ENCODE results near the gene DTWD2.
"Not testable (repeated sequence)": the region's sequence is repeated elsewhere in the genome, so short reads cannot be mapped to it uniquely, and the experiment has no call there.

Gene DTWD2

DNA sequence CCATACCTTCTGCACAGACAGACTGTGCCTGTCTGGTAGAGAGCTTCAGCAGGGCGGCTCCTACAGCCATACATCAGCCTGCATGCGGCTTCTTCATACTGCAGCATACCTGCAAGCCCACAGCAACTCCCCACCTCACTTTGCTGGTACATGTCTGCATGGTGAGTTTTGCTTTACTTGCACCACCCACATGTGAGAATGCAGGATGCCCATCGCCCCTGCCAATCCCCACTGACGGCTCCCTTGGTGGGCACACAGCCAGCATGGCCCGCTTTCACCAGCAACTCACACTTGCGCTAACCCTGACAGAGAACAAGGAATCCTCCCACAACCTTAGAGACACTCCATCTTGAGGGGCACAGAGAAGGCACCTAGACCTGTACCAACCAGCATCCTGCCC, 114.9 kb downstream of the DTWD2 start:
- DNase-seq (ENCODE audit: low spot score), result peak; percentile 3

DNA sequence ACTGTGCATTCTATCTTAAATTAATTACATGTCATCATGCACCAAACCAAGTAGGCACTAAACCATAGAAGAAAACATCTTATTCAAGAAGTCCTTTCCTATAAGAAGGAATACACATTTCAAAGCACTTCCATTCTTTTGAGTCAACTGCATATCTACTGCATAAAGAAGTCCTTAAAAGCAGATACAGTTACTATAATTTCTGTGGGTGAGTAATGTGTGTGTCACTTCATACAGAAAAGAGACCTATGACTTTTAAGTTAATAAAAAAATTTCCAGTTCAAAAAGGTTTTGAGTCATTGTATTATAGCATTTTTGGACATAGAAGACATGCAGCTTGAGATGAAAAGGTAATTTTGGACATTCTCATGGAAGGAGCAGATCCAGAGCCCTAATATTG, 125.0 kb downstream of the DTWD2 start:
- no peak for DNase-seq (ENCODE audit: low spot score)

DNA sequence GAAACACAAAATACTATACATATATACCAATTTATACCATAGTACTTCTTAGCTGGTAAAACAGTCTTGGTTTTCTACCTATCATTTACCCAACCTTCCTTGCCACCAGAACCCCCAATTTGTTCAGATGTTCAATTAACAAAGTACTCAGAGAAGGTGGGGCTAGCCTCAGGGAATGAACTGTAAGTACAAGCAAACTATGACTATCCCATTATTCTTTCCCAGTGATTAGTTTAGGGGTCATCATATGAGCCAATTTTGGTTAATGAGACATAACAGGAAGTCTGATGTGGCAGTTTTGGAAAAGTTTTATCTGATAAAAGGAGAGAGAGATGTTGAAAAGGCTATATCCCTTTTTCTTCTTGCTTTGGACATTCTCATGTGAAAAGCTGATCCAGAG, 125.8 kb downstream of the DTWD2 start:
- DNase-seq (ENCODE audit: low spot score), result no peak

DNA sequence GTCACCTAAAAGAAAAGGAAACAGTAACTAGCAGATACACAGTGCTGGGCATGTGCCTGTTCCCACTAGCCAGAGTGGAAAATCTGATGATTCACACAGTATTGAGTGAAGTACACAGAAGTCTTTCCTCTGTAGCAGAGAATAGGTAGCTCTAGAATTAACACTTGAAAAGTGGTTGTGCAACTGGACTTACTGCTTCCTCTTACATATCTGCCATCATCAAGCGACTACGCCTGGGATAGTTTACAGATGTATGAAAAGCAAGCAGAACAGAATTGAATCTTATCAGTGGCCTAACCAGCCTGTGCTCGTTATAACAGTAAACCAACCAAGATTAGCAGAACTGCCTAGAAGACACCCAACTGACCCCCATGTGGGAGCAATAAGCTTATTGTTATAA, 130.6 kb downstream of the DTWD2 start:
- DNase-seq (ENCODE audit: low spot score), result no peak

DNA sequence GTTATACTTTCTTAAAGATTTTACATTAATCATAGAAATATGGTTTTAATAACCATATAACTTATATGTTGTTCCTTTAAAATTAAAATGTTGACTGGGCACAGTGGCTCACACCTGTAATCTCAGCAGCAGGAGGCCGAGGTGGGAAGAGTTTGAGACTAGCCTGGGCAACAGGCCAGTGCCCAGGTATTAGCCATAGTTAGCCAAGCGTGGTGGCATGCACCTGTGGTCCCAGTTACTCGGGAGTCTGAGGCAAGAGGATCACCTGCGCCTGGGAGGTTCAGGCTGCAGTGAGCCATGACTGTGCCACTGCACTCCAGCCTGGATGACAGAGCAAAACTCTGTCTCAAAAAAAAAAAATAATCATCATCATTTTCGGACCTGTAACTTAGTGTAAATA, 133.5 kb downstream of the DTWD2 start:
- no peak for DNase-seq (ENCODE audit: low spot score)

DNA sequence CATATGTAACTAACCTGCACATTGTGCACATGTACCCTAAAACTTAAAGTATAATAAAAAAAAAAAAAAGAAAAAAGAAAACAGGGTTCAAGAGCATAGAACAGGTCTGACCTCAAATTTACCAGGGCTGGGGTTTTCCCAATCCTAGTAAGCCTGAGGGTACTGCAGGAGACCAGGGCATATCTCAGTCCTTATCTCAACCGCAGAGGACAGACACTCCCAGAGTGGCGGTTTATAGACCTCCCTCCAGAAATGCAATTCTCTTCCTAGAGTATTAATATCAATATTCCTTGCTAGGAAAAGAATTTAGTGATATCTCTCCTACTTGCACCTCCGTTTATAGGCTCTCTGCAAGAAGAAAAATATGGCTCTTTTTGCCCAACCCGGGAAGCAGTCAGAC, 136.6 kb downstream of the DTWD2 start:
- DNase-seq (ENCODE audit: low spot score), result not testable (repeated sequence)

DNA sequence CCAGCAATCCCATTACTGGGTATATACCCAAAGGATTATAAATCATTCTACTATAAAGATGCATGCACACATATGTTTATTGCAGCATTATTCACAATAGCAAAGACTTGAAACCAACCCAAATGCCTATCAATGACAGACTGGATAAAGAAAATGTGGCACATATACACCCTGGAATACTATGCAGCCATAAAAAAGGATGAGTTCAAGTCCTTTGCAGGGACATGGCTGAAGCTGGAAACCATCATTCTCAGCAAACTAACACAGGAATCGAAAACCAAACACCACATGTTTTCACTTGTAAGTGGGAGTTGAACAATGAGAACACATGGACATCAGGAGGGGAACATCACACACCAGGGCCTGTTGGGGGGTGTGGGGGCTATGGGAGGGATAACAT, 138.8 kb downstream of the DTWD2 start:
- not testable (repeated sequence) for DNase-seq (ENCODE audit: low spot score)

DNA sequence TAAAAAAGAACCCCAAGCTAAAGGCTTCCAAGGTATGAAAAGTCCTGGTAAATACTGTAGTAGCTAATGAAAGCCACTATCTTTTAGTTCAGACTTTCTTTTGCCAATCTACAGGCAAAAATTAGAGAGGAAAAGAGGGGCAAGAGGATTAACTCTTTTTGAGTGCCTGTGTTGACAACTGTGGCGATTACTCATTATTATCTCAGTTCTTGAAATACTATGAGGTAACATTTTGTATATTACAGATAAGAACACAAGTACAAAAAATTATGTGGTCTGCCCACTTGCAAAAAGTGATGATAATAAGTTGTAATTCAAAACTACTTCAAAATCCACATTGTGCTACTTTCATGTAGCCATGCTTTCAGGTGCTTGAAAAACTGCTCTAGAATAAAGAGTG, 144.0 kb downstream of the DTWD2 start:
- no peak for DNase-seq (ENCODE audit: low spot score)

DNA sequence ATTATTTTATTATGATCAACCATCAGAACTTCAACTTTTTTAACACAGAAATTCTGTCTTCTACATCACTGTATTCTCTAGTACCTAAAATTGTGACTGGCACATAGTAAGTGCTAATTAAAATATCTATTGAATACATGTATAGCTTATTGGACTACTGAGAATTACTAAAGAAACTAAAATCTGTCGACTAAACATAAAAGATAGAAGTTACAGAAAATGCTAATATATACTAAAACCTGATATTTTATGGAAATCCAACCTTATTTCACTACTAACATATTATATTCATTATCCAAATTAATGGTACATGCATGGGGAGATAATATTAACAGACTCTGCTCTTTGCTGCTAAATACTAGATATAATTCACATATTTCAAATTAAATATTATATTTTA, 153.6 kb downstream of the DTWD2 start:
- no peak for DNase-seq (ENCODE audit: low spot score)

DNA sequence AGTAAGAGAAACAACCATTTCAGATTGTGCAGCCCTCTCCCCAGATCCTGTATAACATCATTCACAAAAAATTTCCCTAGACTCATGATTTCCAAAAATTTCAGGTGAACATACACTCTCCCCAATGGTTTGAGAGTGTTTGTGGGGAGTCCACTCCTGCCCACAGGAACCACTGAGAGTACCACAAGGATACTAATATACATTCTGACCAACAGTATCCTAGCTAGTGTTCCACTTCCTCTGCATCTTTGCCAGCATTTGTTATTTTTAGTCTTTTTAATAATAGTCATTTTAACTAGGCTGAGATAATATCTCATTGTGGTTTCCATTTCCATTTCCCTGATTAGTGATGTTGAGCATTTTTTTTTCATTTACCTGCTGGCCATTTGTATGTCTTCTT, 155.4 kb downstream of the DTWD2 start:
- no peak for DNase-seq (ENCODE audit: low spot score)

DNA sequence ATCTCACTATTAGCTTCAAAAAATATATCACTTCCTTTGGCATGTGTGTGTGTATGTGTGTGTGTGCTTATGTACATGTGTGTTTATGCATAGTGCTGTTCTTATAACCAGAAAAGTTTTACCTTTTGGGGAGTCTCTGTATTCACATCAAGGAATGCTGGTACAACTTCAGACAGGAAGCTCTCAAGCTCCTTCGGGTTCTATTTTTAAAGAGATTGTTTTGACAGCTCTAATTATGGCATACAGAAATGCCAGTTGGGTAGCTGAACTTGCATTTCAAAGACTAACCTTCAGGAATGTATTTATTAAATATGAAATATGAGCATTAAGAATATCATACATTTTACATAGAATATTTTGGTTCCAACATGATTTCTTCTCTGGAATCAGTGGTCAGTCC, 163.1 kb downstream of the DTWD2 start:
- no peak for DNase-seq (ENCODE audit: low spot score)

DNA sequence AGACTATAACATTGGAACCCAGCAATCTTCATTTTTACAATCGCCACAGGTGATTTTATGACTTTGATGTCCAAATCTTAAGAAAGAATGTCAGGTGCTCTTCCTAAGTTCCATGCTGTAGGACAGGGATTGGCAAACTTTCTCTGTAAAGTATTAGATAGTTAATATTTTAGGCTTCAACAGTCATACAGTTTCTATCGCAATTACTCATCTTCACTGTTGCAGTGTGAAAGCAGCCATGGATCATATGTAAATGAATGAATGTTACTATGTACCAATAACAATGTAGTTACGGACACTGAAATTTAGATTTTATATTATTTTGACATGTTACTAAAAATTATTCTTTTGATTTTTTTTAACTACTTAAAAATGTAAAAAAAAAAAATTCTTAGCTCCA, 169.7 kb downstream of the DTWD2 start:
- DNase-seq (ENCODE audit: low spot score), result no peak

DNA sequence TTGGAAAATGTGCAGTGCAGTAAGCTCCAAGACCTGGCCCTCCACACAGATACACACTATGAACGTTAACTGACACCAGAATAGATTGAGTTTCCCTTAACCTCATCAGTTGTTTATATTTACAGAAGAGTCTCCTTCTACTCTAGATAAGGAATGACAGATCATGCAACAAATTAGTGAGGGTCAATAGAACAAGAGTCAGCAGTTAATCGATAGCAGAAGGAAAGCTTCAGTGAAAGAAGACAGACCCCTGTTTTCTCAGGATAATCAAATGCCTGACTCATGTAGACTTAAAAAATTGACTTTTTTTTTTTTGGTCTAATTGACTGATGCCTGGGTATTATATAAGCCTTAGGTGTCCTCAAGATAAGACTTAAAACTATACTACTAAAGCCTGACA, 179.9 kb downstream of the DTWD2 start:
- DNase-seq (ENCODE audit: low spot score), result no peak

DNA sequence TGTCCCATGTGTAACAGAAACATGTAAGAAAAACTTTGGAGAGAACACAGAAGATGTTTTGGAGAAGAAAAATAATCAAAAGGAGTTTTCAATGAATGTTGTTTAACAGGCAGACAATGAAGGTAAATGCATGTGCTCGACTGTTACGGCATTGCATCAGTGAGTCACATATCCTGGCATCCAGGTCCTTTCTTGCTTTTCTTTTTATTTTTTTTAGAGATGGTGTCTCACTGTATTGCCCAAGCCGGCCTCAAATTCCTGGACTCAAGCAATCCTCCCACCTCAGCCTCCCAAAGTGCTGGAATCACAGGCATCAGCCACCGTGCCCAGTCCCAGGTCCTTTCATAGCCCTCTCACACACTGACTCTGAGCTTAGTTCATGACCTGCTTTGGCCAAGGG, 181.8 kb downstream of the DTWD2 start:
- DNase-seq (ENCODE audit: low spot score), result no peak

DNA sequence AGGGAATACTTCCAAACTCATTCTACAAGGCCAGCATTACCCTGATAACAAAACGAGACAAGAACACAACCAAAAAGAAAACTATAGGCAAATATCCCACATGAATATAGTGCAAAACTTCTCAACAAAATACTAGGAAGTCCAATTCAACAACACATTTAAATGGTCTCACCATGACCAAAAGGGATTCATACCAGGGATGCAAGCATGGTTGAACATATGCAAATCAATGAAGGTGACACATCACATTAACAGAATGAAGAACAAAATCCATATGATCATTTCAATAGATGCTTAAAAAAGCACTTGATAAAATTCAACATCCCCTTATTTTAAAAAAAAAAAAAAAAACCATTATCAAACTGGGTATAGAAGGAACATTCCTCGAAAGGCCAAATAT, 186.0 kb downstream of the DTWD2 start:
- no peak for DNase-seq (ENCODE audit: low spot score)

DNA sequence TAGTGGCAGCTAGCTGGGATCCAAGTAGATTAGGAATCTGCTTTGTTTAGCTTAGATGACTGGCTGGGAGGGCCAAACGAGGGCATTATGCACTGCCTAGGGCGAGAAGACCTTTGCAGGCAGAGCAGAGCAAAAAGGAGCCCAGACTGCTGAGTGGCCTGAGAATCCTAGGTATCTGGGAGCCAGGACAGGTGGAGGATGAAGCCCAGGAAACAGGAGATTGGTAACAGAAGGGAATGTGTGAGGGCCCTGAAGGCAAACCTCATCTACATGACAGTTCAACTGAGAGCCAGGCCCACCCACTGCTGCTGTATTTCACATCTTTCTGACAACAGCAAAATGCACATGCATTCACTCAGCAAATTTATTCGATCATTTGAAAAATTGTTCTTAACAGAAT, 192.3 kb downstream of the DTWD2 start:
- DNase-seq (ENCODE audit: low spot score), result no peak

DNA sequence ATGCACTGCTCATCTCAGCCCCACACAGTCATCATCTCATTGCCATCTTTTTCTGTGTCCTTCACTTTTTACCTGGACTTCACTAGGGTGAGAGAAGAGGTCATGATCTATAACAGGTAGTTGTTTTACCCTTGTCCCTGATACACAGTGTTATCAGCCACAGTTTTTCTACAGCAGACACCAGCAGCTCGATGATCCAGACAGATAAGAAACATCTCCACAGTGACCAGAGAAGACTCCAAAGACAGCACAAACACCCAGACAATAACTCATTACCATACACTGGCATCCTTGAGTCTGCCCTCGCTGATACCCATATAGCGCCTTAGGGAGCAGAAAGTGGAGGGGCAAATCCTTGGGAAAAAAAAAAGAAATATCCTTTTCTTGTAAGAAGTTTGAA, 194.1 kb downstream of the DTWD2 start:
- DNase-seq (ENCODE audit: low spot score), result no peak

DNA sequence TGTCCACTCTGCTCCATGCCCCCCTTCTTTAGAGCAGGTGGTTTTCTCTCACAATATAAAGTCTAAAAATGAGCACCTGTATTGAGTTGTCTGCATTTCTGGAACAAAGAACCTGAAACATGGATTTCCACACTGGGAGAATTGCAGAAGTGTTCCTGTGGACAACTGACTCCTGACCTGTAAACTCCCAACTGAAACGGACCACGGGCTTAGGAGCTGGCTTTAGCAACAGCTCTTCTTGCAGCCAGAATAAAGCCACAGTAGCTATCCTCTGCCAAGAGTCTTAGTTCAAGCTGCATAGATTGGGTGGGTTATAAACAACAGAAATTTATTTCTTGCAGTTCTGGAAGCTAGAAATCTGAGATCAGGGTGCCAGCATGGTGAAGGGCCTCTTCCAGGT, 194.7 kb downstream of the DTWD2 start:
- no peak for DNase-seq (ENCODE audit: low spot score)

DNA sequence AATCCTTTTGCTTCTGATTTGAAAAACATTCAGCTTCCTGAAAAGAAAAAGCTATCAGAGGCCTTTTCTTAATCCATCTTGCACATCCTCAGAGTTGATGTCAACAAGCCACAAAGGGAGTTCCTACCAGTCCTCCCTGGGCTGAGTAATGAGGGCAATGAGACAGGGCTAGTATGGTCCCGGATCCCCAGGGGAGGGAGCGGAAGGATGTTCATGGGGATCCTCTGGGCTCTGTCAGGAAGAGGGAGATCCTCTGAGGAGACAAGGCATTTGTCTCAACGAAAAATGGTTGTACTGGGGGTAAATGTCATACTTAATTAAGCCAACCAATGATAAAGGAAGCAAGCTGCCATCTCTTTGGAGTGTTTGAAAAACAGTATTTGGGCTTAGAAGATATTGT, 195.3 kb downstream of the DTWD2 start:
- no peak for DNase-seq (ENCODE audit: low spot score)

DNA sequence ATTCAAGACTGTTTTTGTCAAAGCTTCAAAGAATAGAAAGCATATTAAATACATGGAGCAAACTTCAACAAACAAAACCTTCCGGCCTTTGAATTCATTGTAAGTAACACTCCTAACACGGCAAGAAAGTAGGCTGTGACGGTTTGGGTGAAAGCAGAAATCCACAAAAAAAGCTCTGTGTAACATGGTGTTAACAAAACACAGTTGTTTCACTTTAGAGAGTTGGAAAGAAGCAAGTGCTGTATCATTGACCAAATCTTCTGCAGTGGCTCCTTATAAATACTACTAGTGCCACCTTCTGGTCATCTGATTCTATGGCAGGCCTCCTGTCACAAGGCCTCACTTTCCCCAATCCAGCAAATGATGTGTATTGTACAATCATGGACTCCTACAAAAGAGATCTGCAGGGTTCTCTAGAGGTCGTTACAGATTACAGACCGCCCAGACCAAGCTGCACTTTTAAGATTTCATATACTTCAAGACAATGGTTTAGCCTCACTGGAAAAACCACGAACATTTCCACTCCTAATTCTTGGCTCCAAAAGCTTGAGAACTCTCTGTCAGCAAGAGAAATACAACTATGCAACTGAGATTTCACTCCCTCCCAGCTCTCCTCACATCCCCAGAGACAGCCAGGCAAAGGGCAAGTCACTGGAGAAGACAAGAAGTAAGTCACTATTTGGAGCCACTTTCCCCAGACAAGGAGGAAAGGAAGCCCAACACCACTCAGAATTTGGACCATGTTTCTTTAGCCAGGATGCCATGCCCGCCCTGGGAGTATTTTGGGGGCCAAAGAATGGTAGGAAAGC, 196.2 kb downstream of the DTWD2 start:
- DNase-seq (ENCODE audit: low spot score), result peak; percentile 74

DNA sequence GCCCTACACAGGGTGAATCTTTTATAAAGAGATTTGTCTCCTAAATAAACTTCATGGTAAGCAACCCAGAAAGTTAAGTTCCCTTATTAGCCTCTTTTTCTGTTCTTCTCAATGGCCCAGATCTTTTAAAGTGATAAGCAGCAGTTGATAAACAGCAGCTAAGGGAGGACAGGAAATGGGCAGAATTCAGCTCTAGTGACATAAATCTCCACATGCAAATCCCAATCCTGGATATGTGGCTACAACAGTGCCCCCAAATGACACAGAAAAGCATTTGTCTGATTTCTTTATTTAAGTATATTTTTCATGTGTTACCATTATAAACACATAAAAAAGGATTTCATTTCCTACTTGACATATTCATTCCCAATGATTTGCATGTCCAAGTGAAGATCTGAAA, 199.0 kb downstream of the DTWD2 start:
- DNase-seq (ENCODE audit: low spot score), result no peak

DNA sequence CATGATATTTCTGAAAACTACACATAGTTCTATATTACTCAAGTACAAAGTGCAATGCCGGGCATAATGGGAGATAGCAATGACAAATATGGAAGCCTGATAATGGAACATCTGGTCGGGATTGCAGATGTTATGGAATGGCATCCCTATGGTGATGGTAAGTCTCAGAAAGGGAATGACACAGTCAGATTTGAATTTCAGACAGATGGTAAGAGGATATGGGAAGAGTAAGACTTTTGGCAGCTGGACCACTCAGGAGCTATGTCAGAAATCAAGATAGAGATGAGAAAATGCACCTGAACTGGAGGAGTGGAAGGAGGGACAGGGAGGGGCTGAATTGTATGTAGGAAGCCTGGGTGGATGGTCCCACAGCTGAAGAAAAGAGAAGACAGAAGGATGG, 200.0 kb downstream of the DTWD2 start:
- no peak for DNase-seq (ENCODE audit: low spot score)

Measured in AG20443 (cell line).